Adipocyte (in vitro differentiated cells): ENCODE data around the gene ATP8B3.

ENCODE experiments used
- DNase-seq: peaks from one replicate; pipeline ENCODE4 v3.0.0-alpha.2; 2015; ENCODE audit warnings: low read depth
- H3K27me3 ChIP-seq: replicated peaks from 2 replicates; pipeline ENCODE4 v1.7.0; 2013; ENCODE audit warnings: mild to moderate bottlenecking, low read length, moderate library complexity; ENCODE audit not compliant: control insufficient read depth, insufficient read depth
- H3K36me3 ChIP-seq: 2 replicates; pipeline ENCODE4 v1.7.0; 2013; ENCODE audit warnings: low read length, mild to moderate bottlenecking, moderate library complexity; ENCODE audit not compliant: control insufficient read depth, insufficient read depth, severe bottlenecking
- H3K4me1 ChIP-seq: 2 replicates; pipeline ENCODE4 v1.7.0; 2013; ENCODE audit warnings: mild to moderate bottlenecking, low read length, moderate library complexity; ENCODE audit not compliant: control insufficient read depth, insufficient read depth
- H3K4me3 ChIP-seq: 2 replicates; pipeline ENCODE4 v1.7.0; 2013; ENCODE audit warnings: mild to moderate bottlenecking, low read length, moderate library complexity
- H3K9ac ChIP-seq: 2 replicates; pipeline ENCODE4 v1.7.0; 2013; ENCODE audit warnings: mild to moderate bottlenecking, low read length, moderate library complexity
- H3K9me3 ChIP-seq: 2 replicates; pipeline ENCODE4 v1.7.0; 2013; ENCODE audit warnings: mild to moderate bottlenecking, low read length, moderate library complexity; ENCODE audit not compliant: control insufficient read depth

Gene ATP8B3

DNA sequence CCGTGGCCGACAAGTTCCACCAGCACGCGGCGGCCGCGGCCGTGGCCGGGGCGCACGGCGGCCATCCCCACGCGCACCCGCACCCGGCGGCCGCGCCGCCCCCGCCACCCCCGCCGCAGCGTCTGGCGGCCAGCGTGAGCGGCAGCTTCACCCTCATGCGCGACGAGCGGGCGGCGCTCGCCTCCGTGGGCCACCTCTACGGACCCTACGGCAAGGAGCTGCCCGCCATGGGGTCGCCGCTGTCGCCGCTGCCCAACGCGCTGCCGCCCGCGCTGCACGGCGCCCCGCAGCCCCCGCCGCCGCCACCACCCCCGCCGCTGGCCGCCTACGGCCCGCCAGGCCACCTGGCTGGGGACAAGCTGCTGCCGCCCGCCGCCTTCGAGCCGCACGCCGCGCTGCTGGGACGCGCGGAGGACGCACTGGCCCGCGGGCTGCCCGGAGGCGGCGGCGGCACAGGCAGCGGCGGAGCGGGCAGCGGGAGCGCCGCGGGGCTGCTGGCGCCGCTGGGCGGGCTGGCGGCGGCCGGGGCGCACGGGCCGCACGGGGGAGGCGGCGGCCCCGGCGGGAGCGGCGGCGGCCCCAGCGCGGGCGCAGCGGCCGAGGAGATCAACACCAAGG lies 57.9 kb downstream of the ATP8B3 start:
- no peak for DNase-seq
- no peaks in the 10 kb centered on the region for H3K36me3 ChIP-seq
- no peaks in the 10 kb centered on the region for H3K9me3 ChIP-seq
- no peak overlapping the region for H3K4me3 ChIP-seq
- peaks cover 49% of the 10 kb centered on the region for H3K27me3 ChIP-seq
- H3K4me1 ChIP-seq, result no peaks in the 10 kb centered on the region
- H3K9ac ChIP-seq, result no peak overlapping the region

DNA sequence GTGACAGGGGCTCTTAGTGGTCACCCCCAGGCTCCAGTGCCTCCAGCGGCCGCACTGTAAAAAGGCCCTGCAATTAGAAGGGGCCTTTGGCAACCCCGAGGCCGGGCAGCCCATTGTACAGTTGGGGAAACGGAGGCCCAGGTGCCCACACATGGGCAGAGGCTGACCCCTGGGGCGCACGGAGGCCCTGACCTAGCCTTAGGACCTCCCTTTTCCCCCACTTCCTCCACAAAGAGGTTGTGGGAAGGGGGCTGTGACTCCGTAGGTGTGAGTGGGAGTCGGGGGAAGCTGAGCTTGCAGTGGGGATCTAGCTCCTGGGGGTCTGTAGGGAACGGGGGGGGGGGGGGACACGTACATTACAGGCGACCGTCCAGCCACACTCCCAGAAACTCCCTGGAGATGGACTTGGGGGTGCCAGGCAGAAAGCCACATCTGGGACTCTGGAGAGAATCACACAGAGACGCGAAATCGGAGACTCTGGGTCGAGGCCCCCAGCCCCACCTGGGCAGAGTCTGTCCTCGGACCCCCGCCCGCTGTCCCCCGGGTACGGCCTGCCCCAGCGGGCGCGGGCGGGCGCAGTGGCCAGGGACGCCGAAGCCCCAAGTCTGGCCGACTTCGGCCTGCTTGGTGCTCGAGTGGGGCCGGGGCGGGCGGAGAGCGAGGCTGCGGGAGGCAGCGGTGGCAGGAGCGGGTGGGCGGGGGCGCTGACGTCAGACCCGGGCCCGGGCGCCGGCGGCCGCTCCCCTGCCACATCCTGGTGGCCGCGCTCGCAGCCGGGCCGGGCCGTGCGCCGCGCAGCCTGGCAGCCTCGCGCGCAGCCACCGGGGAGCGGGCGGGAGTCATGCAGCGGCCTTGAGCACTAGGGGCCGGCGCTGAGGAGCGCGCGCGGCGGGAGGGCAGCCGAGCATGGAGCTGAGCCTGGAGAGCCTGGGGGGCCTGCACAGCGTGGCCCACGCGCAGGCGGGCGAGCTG lies 59.0 kb downstream of the ATP8B3 start, which contains the start of gene ONECUT3:
ONECUT3 (plus strand) TSS at position 750 of the 972 bp plus-strand sequence; CDS start at position 907, 157 bp downstream.
- Histone ChIP-seq H3K9me3 (no peaks in the 10 kb centered on the region), H3K4me1 (no peaks in the 10 kb centered on the region), H3K4me3 (no peak within 1 kb of the TSS), H3K9ac (no peak within 1 kb of the TSS), H3K36me3 (no peaks in the 10 kb centered on the region), H3K27me3 (peaks cover 47% of the 10 kb centered on the region)
- DNase-seq, result no peak

GRCh38 chr19:1752009-1752756 lies 59.9 kb downstream of the ATP8B3 start:
- no peak overlapping the region for H3K4me3 ChIP-seq
- no peaks in the 10 kb centered on the region for H3K36me3 ChIP-seq
- no peaks in the 10 kb centered on the region for H3K9me3 ChIP-seq
- no peak for DNase-seq
- no peaks in the 10 kb centered on the region for H3K4me1 ChIP-seq
- H3K9ac ChIP-seq, result no peak overlapping the region
- H3K27me3 ChIP-seq, result peaks cover 45% of the 10 kb centered on the region

DNA sequence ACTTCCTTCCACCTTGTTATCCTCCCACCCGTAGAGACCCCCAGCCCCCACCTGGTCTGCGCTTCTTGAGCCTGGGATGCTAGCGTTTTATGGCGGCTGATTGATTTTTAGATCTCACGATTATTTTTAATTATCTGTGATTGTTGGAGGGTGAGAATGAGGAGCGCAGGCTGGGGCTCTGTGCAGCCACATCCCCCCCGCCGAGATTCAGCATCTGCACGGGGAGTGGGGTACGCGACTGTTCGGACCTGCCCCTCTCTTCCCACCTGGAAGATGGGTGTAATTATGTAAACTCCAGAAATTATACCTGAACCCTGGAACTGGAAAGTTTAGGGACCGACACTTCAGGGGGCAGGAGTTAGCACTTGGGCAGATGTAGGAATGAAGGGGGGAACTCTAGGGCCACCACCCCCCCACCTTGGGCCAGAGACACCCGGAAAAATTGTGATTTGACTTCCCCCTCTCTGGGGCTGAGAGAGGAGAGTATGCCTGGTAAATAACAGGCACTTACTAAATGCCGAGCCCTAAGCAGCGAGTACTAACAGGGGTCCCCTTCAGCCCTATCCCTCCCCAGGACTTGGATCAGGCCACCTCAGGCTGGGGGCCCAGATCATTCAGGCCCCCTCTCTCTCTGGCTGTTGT lies 60.6 kb downstream of the ATP8B3 start:
- Histone ChIP-seq H3K9me3 (no peaks in the 10 kb centered on the region), H3K9ac (no peak overlapping the region), H3K36me3 (no peaks in the 10 kb centered on the region), H3K4me3 (no peak overlapping the region), H3K27me3 (peaks cover 46% of the 10 kb centered on the region), H3K4me1 (no peaks in the 10 kb centered on the region)
- no peak for DNase-seq

- no peaks in the 10 kb centered on the region for H3K4me1 ChIP-seq
- H3K9me3 ChIP-seq, result no peaks in the 10 kb centered on the region
- no peak for DNase-seq
- peaks cover 42% of the 10 kb centered on the region for H3K27me3 ChIP-seq
- no peak overlapping the region for H3K9ac ChIP-seq
- no peaks in the 10 kb centered on the region for H3K36me3 ChIP-seq
- no peak overlapping the region for H3K4me3 ChIP-seq
Measured at GRCh38 chr19:1750343-1751021, 61.6 kb downstream of the ATP8B3 start.

- H3K4me3 ChIP-seq, result no peak overlapping the region
- peaks cover 50% of the 10 kb centered on the region for H3K27me3 ChIP-seq
Measured at GRCh38 chr19:1749373-1750342, 62.4 kb downstream of the ATP8B3 start.

DNA sequence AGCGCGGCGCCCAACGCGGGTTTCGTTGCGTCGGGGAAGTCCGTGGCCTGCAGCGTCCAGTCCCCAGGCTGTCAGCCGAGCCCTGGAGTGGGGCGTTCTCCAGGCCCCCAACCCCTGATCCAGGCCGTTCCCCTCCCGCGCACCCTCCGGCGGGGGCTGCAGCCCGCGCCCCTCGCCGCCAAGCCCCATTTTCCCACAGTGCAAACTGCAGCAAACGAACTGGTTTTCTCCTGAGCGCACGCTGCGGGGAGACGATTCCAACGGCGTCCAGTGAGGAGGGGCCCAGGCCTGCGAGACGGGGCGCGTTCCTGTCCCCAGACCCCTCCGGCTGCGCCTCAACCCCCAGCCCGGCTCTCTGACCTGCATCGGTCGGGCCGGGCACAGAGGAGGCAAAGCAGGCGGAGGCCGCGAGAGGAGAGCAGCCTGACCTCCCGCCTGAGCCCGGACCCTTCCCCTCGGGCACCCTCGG lies 63.2 kb downstream of the ATP8B3 start:
- Histone ChIP-seq H3K27me3 (peaks cover 55% of the 10 kb centered on the region), H3K4me1 (no peaks in the 10 kb centered on the region), H3K9me3 (no peaks in the 10 kb centered on the region), H3K36me3 (no peaks in the 10 kb centered on the region), H3K4me3 (no peak overlapping the region), H3K9ac (no peak overlapping the region)
- no peak for DNase-seq

More at GRCh38 chr19:1749373-1750342, 62.4 kb downstream of the ATP8B3 start:
- H3K36me3 ChIP-seq, result no peaks in the 10 kb centered on the region
- DNase-seq, result no peak
- H3K9me3 ChIP-seq, result no peaks in the 10 kb centered on the region
- H3K9ac ChIP-seq, result no peak overlapping the region
- no peaks in the 10 kb centered on the region for H3K4me1 ChIP-seq

- H3K9me3 ChIP-seq, result no peaks in the 10 kb centered on the region
- no peaks in the 10 kb centered on the region for H3K4me1 ChIP-seq
- H3K4me3 ChIP-seq, result no peak overlapping the region
- no peaks in the 10 kb centered on the region for H3K36me3 ChIP-seq
- H3K27me3 ChIP-seq, result peaks cover 55% of the 10 kb centered on the region
- no peak overlapping the region for H3K9ac ChIP-seq
- no peak for DNase-seq
Measured at GRCh38 chr19:1748115-1748872, 63.8 kb downstream of the ATP8B3 start.

- H3K9ac ChIP-seq, result no peak overlapping the region
- no peaks in the 10 kb centered on the region for H3K36me3 ChIP-seq
- peaks cover 58% of the 10 kb centered on the region for H3K27me3 ChIP-seq
- H3K9me3 ChIP-seq, result no peaks in the 10 kb centered on the region
- no peak for DNase-seq
- no peaks in the 10 kb centered on the region for H3K4me1 ChIP-seq
- no peak overlapping the region for H3K4me3 ChIP-seq
Measured at GRCh38 chr19:1747285-1748114, 64.6 kb downstream of the ATP8B3 start.
